HS-27A (cell line): ENCODE results near the gene TEDC1.

Experiments
- DNase-seq: peaks from one replicate; pipeline ENCODE4 v3.0.0-alpha.2; 2012; ENCODE audit warnings: low read depth, missing footprints

Gene TEDC1

DNA sequence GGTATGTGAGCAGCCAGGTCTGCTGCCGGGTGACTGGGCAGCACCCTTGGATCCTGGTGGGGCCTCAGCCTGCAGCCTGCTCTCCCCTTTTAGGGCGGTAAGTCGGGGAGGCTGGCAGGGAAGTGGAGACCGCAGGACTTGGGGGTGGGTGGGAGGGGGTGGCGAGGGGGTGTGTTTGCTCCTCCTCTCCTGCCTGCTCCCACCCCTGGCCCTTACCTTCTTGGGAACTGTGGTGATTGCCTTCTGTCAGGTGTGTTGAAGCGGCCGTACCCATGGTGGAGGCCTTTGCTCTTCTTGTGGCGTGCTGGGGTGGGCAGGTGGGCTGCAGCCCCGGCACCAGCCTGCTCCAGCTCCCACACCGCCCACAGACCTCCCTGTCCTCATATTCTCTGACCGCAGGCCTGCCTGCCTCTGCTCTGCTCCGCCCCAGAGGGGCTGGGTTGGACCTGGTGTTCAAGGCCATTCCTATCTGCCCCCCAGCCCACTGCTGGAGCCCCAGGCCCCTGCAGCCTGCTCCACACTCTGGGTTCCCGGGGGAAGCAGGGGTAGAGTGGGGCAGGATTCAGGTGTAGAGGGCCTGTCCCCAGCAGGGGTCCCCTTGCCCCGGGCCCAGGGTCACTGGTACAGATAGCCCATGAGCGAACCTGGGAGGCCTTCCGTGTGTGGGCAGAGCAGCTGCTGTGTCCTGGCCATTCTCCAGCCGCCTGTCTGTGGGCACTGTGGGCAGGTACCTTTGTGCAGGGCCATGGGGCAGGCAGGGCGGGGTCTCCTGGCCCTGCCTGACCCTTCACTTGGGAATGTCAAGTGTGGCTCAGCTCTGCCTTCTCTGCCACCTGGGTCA is 5.2 kb downstream of the TEDC1 start:
- DNase-seq = no peak

DNA sequence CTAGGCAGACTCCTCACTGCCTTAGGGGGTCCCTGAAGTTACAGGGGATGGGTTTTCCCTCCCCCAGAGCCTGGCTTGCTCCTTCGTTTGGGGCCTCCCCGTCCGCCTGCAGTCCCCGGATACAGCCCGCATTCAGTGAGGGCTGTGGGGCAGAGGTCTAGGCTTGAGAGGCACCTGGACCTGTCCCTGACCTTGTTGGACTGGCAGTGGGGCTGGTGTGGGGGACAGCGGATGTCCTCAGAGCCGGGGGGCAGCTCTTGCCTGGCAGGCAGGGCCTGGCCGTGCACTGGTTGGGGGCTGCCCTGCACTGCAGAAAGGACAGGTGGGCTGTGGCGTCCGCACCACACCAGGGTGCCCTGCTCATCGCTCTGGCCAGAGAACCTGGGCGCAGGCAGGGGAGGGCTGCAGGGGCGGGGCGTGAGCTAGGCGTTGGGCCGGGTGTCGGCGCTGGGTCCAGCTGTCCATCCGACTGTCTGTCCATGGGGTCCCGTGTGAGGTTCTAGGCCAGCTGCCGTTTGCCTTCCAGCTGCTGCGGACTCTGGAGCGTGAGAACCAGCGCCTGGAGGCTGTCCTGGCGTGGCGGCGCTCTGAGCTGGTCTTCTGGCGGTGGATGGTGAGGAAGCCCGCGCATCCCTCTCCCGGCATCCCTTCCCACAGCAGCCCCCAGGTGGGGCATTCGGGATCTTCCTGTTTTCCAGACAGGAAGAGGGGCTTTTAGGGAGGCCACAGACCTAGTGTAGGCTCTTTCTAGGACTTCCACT is 6.0 kb downstream of the TEDC1 start:
- DNase-seq = no peak

- no peak for DNase-seq
Measured at GRCh38 chr14:105497671-105498429, 6.8 kb downstream of the TEDC1 start.

DNA sequence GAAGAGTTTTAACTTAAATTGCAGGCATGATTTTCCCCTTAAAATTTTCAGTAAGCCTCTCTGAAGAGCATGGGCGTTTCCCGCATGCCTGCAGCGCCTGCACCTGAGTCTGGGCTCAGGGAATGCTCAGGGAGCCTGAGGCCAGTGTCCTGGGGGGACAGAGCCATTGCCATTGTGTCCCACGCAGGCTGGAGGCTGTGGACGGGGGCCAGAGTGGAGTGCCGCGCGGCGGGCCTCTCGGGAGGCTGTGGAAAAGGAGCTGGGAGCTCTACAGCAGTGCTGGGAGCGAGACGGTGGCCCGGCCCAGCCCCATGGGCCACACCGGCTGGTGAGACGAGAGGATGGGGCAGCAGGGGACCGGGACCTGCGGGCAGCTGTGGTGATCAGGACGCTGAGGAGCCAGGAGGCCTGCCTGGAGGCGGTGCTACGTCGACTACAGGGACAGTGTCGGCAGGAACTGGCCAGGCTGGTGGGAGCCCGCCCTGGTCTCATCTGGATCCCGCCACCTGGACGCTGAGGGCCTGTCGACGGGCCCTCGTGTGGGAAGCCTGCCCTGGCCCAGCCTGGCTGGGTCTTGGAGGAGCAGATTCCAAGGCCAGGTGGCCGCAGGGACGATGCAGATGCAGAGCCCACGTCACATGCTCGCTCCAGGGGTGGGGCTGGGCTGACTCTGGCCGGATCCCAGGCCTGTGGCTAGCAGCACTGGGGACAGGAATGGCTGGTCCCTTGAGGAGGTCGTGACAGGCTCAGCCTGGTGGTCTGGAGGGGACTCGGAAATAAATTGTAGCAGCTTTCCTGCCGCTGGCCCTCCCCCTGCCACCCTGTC is 7.6 kb downstream of the TEDC1 start:
- DNase-seq = no peak

DNA sequence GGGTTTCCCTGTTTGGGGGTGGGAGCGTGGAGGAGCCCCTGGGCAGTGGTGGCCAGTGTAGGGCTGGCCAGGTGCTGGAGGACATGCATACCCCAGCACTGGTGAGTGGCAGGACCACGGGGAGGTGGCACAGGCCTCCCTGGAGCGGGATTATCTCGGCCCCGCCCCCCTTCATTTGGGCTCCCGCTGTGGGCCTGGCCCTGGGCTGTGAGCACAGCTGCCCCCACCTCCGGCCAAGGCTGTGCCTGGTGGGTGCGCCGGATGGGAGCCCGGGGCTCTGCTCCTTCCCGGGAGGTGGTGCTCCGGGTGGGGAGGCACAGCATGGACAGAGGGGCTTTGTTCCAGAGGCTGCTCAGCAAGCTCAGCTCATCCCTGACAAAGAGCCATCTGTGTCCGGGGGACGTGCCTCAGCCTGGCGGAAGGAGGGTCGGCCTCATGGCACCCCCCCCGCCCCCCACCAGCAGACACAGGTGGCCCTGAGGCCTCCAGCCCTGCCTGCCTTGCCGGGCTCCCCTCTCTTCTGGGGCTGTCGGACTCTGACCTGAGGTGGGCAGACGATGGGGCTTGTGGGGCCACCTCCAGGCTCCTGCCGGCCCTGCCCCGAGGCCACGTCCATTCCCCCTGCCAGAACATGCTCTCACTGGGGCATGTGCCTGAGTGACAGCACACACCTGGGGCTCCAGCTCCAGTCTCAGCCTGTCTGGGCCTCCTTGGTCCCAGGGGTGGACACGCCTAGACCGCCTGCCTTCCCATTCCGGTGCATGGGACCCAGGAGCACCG is 8.4 kb downstream of the TEDC1 start:
- no peak for DNase-seq

DNA sequence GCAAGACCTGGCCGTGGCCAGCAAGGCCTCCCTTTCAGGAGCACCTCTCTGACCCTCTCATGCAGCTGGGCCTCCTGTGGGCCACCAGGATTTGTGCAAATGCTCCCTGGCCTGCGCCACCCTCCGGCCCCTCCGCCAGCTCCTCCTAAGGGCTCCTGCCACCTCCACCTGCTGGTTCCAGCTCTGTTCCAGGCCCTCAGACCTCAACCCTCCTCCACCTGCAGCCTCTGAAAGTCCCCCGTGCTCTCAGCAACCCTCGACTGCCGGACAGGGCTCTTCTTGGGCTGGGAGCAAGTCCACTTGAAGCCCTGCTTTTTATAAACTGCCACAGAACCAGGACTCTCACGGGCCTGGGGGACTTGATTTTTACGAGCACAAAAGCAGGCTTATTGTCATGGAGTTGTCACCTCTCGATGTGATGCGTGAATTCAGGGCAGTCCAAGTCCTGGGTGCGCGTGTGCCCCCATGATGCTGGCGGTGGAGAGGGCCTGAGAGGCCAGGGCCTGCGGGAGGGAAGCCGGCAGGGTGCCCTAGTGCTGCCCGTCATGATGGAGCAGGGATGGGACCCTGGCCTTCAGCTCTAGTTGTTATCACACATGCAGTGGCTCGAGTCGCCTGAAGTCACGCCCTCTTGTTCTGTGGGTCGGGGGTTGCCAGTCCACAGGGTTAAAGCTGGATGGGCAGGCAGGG is 9.1 kb downstream of the TEDC1 start:
- DNase-seq = no peak

GRCh38 chr14:105500726-105501101 is 9.7 kb downstream of the TEDC1 start:
- no peak for DNase-seq

- no peak for DNase-seq
Measured at GRCh38 chr14:105501504-105502291, 10.7 kb downstream of the TEDC1 start.

- DNase-seq = no peak
Measured at GRCh38 chr14:105502446-105503295, 11.6 kb downstream of the TEDC1 start.

DNA sequence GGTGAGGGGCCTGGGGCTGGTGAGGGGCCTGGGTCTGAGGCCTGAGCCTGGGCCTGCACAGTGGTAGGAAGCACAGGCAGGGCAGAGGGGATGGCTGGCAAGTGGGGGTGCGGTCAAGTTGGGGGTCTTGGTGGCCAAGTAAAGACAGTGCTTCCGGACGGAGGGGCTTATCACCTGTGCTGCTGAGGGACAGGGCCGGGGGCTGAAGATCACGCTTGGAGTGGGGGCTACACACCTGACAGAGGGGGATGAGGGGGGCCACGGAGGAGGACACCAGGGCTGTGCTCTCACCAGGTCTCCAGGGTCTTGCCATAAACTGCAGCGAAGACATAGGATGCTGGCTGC is 12.2 kb downstream of the TEDC1 start:
- DNase-seq = no peak

GRCh38 chr14:105503935-105504692 is 13.1 kb downstream of the TEDC1 start:
- DNase-seq = no peak

DNA sequence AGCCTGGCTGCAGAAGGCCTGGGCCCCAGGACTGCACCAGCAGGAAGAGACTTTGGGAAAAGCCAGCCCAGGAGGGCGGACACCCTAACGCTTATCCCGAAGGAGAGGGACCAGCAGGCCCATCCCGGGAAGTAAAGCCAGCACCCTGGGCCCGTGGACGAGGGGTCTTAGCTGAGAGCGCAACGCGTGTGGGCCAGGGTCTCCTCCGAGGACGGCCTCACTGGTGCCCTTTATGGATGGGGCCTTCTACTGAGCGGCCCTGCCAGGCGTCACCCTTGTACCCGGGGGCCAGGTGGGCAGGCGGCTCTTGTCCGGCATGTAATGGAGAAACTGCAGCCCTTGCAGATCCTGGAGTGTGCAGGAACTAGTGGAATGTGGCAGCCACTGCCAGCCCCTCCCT is 14.1 kb downstream of the TEDC1 start:
- DNase-seq = no peak

DNA sequence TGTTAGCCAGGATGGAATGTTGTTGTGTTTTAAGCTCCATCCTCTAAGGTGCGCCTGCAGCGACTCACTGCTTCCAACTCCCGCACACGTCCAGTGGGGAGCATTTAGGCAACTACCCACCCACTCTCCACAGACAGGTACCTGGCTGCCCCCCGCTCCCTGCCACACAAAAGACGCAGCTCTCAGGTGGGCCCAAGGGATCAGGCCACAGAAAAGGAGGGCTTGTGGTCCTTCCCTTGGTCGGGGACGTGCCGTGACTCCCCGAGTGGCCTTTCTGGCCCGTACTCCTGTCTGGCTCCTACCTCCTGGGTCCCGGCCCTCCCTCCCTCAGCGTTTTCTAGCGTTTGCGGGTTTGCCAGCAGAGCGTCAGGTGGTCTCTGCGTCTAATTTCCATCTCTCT is 16.2 kb downstream of the TEDC1 start:
- no peak for DNase-seq

- DNase-seq = no peak
Measured at GRCh38 chr14:105508069-105508468, 17.0 kb downstream of the TEDC1 start.

- DNase-seq = no peak
Measured at GRCh38 chr14:105508601-105509000, 17.6 kb downstream of the TEDC1 start.

GRCh38 chr14:105517096-105517495 is 26.1 kb downstream of the TEDC1 start:
- no peak for DNase-seq

DNA sequence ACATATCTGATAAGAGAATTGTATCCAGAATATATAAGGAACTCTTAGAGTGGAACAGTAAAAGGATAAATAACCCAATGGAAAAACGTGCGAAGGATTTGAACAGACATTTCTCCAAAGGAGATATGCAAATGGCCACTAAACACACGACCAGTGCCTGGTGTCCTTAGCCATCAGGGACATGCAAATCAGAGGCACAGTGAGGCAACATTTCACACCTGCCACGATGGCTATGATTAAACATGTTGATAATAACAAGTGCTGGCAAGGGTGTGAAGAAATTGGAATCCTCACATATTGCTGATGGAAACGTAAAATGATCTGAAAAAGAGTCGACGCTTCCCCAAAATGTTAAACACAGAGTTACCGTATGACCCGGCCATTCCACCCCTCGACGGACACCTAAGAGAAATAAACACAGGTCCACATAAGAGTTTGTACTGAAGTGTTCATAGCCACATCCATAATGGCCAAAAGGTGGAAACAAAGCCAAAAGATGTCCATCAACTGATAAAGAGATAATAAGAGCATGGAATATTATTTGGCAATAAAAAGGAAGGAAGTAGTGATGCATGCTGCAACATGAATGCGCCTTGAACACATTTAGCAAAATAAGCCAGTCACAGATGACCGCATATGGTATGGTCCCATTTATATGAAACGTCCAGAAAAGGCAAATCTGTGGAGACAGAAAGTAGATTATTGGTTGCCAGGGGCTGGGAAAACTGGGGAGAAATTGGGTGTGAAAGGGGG is 29.1 kb downstream of the TEDC1 start:
- no peak for DNase-seq
